NT2/D1 (cell line): ENCODE measurements around the gene BCORL1.

ENCODE experiments used
- SUZ12 ChIP-seq: IDR thresholded peaks from 2 replicates; pipeline ENCODE4 v1.6.1; 2011; ENCODE audit not compliant: insufficient read length, insufficient read depth; ENCODE audit errors: extremely low read depth
- YY1 ChIP-seq: IDR thresholded peaks from 2 replicates; pipeline ENCODE4 v1.6.1; 2011; ENCODE audit not compliant: insufficient read length, insufficient read depth
- ZNF274 ChIP-seq: IDR thresholded peaks from 2 replicates; pipeline ENCODE4 v1.6.1; 2011; ENCODE audit warnings: mild to moderate bottlenecking, low read depth, low read length

DNA sequence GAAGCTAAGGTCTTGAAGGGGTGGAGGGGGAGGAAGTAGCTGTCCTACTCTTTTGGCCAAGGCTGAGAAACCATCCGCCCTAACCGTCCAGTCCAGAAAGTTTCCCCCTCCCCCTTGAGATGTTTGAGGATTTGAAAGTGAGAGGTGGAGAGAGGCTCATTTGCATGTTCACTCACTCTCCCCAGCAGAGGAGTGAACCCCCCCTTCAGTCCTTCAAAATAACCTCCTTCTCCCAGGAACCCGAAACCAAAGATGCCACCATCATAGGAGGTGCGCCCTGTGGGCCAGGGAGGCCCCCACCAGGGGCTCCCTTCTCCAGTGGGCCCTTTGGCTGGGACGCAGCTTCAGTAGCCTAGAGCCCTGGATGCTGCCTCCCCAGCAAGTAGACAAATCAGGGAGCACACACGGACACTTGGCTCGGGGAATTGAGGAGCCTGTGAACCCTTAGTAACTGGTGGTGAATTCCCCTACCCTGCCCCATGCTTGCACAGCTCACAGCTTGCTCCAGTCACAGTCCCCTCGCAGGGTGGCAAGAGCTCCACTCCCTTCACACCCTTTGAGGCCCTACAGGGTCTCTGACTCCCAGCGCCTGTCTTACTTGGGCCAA lies 102.3 kb downstream of the BCORL1 start:
- TF ChIP-seq ZNF274, result no peak
- no peak for TF ChIP-seq SUZ12
- no peak for TF ChIP-seq YY1
